Spleen (tissue), 11 donors: ENCODE results near the gene UCKL1. TPM values are rescaled to one million over a fixed set of nuclear protein-coding genes. Genes with fewer than 3 reads are reported as not detected.
A peak's percentile ranks its signal among the peaks of the same experiment; 100 is the strongest.

Source experiments
- DNase-seq: peaks from one replicate; pipeline ENCODE4 v3.0.0-alpha.2; 2020
- H3K27ac ChIP-seq, 8 donors: fragments of 200-600 bp; sonication (generic) in 7 of 8; 1 replicate in 4 of 8; 2 replicates in 4 of 8; pipeline versions ENCODE4 v1.5.0 to v1.8.0; 2016 to 2021; ENCODE audit warnings: inconsistent platforms in 4 of 8, mild to moderate bottlenecking in 4 of 8, moderate library complexity in 1 of 8
- H3K27me3 ChIP-seq, 7 donors: fragments of 200-600 bp; sonication (generic) in 6 of 7; replicated peaks in 1 of 7; 1 replicate in 4 of 7; 2 replicates in 3 of 7; pipeline versions ENCODE4 v1.5.0 to v1.8.0; 2016 to 2021; ENCODE audit warnings: inconsistent platforms in 3 of 7, mild to moderate bottlenecking in 1 of 7
- H3K36me3 ChIP-seq, 6 donors: fragments of 200-600 bp; sonication (generic) in 5 of 6; 1 replicate in 4 of 6; 2 replicates in 2 of 6; pipeline versions ENCODE4 v1.5.0 to v1.8.0; 2016 to 2021; ENCODE audit warnings: inconsistent platforms in 2 of 6
- H3K4me1 ChIP-seq, 6 donors: fragments of 200-600 bp; sonication (generic) in 5 of 6; 1 replicate in 3 of 6; 2 replicates in 3 of 6; pipeline versions ENCODE4 v1.5.0 to v1.8.0; 2016 to 2021; ENCODE audit warnings: inconsistent platforms in 3 of 6
- H3K4me3 ChIP-seq, 8 donors: fragments of 200-600 bp; sonication (generic) in 7 of 8; 1 replicate in 4 of 8; 2 replicates in 4 of 8; pipeline versions ENCODE4 v1.5.0 to v1.8.0; 2016 to 2021; ENCODE audit warnings: inconsistent platforms in 4 of 8, mild to moderate bottlenecking in 4 of 8, moderate library complexity in 2 of 8
- H3K9me3 ChIP-seq, 8 donors: fragments of 200-600 bp; sonication (generic) in 7 of 8; 1 replicate in 4 of 8; 2 replicates in 4 of 8; pipeline versions ENCODE4 v1.5.0 to v1.8.0; 2016 to 2021; ENCODE audit warnings: inconsistent platforms in 4 of 8
- POLR2A ChIP-seq, 3 donors: fragments of 450-650 bp; IDR thresholded peaks; one replicate each; pipeline ENCODE4 v1.5.1; 2017; ENCODE audit warnings: antibody characterized with exemption in 3 of 3, mild to moderate bottlenecking in 1 of 3
- POLR2AphosphoS5 ChIP-seq, 3 donors: sonication (generic); formaldehyde crosslinking; IDR thresholded peaks; one replicate each; pipeline ENCODE4 v1.5.1; 2017; ENCODE audit warnings: antibody characterized with exemption in 3 of 3
- WGBS, 5 donors: extraction: QIAGEN DNeasy Blood & Tissue Kit in 3 of 5; methylation state at CpG; one replicate each; pipeline versions ENCODE4 v1.1.5 to v1.1.7; 2013 to 2018; 5-methylcytosine and 5-hydroxymethylcytosine counted together
- intact Hi-C: fragments of 100-400 bp; cut with DNase I; formaldehyde crosslinking; loops from one replicate; pipeline ENCODE4 v1.15.0; 2023; ENCODE audit warnings: low total_unique reads
- polyA plus RNA-seq, 3 donors: library from polyadenylated mRNA; stranded (reverse); fragments of 200-250 nt; gene quantifications; one replicate each; pipeline ENCODE4 v1.2.1, GENCODE V29; 2013
- total RNA-seq, 7 donors: library from RNA; depleted of rRNA in 3 of 7; stranded (reverse); fragments of >200 nt in 3 of 7; fragmentation: NEBNext Ultra II Directional in 4 of 7; extraction: Animal tissue kit (Norgen Biotek cat#: 25700) in 4 of 7; gene quantifications; one replicate each; pipeline versions ENCODE4 v1.1.0 to v1.2.1, GENCODE V29; 2016 to 2021
- TF ChIP-seq, protein P1 (sequence below), 11 experiments: fragments of 200-600 bp in 7 of 11; fragments of 450-650 bp in 4 of 11; sonication (generic) in 4 of 11; IDR thresholded peaks in 8 of 11; conservative IDR thresholded peaks in 3 of 11; 1 replicate in 7 of 11; 2 replicates in 4 of 11; pipeline versions ENCODE4 v1.4.0 to v1.8.0; 2016 to 2021; ENCODE audit warnings: antibody characterized with exemption in 11 of 11, inconsistent platforms in 4 of 11, mild to moderate bottlenecking in 1 of 11
- donor health status: healthy with polysubstance abuse.
- donor health status: DM: no; HTN: no; CAD: no; lungs with moderate emphysema.
- donor health status: DM: no; HTN: no; CAD: no.
- donor health status: Bipolar disorder and iron deficiency.
- donor health status: healthy.
- donor health status: DM: no; HTN: no; CAD: no.
- donor health status: DM: yes; HTN: yes; CAD: no.

The UCKL1 gene
- total and polyA plus RNA-seq, 10 donors = 34.2 to 68.0 (median 49.1) TPM

DNA sequence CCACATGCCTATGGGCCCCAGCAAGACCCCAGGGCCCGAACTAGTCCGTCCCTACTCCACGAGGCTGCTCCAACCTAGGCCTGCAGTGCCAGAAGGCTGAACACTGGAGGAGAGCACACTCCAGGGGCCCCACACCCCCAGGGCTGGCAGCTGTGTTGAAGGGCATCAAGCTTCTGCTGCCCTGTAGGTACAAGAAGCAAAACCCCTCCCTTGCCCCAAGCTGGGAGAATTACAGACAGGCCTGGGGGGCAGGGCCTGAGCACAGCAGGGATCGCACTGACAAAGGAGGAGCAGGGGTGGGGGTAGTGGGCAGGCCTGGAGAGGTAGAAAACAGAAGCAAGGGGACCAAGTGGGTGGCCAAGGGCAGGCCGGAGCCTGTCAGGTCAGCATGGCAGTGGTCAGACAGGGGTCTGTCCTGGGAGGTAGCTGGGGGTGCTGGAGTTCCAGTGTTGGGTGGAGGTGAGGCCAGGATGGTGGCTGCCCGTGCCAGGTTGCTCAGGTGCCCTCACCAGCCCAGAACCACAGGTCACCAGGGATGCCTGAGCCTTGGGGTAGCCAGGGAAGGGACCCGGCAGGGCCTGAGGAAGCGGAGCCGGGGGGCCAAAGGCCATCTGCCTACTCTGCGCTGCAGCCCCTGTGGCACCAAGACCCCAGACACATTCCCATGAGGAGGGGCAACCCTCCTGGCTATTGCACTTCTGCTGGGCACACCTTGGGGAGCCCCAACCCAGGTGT lies 2.9 kb upstream of the UCKL1 start:
- intact Hi-C loops = no loop called here
- Histone ChIP-seq H3K27me3 (no peaks in the 10 kb centered on the region), H3K4me3 (no peak overlapping the region), H3K27ac (no peak overlapping the region), H3K36me3 (peaks cover 0 to 57% (median 45%) of the 10 kb centered on the region in 6 donors), H3K4me1 (peaks cover 17 to 40% (median 33%) of the 10 kb centered on the region in 6 donors), H3K9me3 (no peaks in the 10 kb centered on the region)
- TF ChIP-seq POLR2A (IDR thresholded peaks at IDR 0.05) (no peak), POLR2AphosphoS5 (IDR thresholded peaks at IDR 0.05) (no peak)
- TF ChIP-seq, protein P1, sequence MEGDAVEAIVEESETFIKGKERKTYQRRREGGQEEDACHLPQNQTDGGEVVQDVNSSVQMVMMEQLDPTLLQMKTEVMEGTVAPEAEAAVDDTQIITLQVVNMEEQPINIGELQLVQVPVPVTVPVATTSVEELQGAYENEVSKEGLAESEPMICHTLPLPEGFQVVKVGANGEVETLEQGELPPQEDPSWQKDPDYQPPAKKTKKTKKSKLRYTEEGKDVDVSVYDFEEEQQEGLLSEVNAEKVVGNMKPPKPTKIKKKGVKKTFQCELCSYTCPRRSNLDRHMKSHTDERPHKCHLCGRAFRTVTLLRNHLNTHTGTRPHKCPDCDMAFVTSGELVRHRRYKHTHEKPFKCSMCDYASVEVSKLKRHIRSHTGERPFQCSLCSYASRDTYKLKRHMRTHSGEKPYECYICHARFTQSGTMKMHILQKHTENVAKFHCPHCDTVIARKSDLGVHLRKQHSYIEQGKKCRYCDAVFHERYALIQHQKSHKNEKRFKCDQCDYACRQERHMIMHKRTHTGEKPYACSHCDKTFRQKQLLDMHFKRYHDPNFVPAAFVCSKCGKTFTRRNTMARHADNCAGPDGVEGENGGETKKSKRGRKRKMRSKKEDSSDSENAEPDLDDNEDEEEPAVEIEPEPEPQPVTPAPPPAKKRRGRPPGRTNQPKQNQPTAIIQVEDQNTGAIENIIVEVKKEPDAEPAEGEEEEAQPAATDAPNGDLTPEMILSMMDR (IDR thresholded peaks at IDR 0.05 in 8 of 11, conservative IDR thresholded peaks at IDR 0.05 in 3 of 11) = no peak
- WGBS, 5 donors = 84 to 94% (median 90%) methylated on average over 7 to 10 of the region's 10 CpGs
- no peak for DNase-seq

DNA sequence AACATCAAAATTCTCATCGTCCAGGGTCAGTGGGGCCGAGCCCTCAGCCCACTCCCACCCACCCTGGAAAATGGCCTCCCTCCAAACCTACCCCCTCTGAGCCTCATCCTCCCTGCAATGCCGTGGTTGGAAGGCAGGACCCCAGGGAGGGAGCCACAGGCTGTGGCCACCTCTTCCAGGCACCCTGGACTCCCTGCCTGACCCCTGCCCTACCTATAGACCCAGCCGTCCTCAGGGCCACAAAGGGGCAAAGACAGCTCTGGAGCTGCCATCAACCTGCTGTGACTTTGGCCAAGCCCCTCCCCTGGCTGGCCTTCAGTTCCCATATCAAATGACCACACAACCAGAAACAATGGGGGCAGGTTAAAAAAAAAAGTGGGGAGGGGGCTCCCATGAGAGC lies 2.3 kb upstream of the UCKL1 start:
- Histone ChIP-seq H3K27me3 (no peaks in the 10 kb centered on the region), H3K27ac (peak overlapping the region in 2 of 8 donors; percentile 93 to 96), H3K4me1 (peaks cover 24 to 47% (median 40%) of the 10 kb centered on the region in 6 donors), H3K4me3 (no peak overlapping the region), H3K36me3 (peaks cover 0 to 51% (median 39%) of the 10 kb centered on the region in 6 donors), H3K9me3 (no peaks in the 10 kb centered on the region)
- WGBS, 5 donors = 80 to 88% (median 81%) methylated on average over 3 to 4 of the region's 4 CpGs
- TF ChIP-seq POLR2A (IDR thresholded peaks at IDR 0.05) (no peak), POLR2AphosphoS5 (IDR thresholded peaks at IDR 0.05) (no peak)
- TF ChIP-seq, protein P1 (IDR thresholded peaks at IDR 0.05 in 8 of 11, conservative IDR thresholded peaks at IDR 0.05 in 3 of 11) = no peak
- DNase-seq = no peak
- intact Hi-C loops = no loop called here

DNA sequence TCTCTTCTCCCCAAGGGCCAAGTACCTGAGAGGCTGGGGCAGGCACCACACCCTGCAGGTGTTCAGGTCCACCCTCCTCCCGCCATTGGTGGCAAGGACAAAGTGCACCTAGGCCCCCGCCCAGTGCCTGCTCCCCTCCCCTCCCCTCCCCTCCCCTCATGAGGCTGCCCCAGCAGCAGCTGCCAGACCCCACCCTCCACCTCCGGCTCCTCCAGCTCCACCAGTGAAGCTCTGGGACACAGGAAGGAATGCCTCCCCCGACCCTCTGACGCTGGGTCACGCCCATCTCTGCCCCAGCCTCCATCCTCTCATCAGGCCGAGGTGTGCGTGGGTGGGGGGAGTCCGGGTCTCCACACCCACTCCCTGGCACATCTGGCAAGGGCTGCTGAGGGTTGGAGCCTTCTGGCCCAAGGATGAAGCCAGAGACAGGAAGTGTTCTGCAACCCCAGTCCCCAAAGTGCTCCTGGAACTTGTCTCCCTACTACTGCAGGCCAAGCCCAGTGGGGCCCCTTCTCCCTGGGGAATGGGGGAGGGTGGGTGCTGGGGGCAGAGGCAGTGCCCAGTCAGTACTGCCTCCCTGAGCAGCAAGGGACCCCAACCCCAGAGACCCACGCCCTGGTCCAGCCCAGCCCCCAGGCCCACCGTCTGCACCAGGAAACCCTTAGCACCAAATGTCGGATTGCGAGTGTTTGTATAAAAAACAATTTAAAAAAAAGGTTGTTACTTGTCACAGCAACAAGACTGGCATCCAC lies 1.6 kb upstream of the UCKL1 start:
- H3K4me1 ChIP-seq = peaks cover 25 to 53% (median 45%) of the 10 kb centered on the region in 6 donors
- H3K27ac ChIP-seq = peak overlapping the region in 5 of 8 donors; percentile 65 to 96 (median 92)
- intact Hi-C loops = no loop called here
- H3K36me3 ChIP-seq = peaks cover 0 to 47% (median 33%) of the 10 kb centered on the region in 6 donors
- H3K27me3 ChIP-seq = no peaks in the 10 kb centered on the region
- H3K9me3 ChIP-seq = no peaks in the 10 kb centered on the region
- peak overlapping the region in 2 of 8 donors; percentile 96 to 99 for H3K4me3 ChIP-seq
- peak; percentile 79 for DNase-seq
- 47 to 64% (median 55%) methylated on average over 11 to 13 of the region's 13 CpGs for WGBS, 5 donors
- TF ChIP-seq POLR2A (IDR thresholded peaks at IDR 0.05) (no peak), POLR2AphosphoS5 (IDR thresholded peaks at IDR 0.05) (peak in 1 of 3 donors; percentile 17)
- TF ChIP-seq, protein P1 (IDR thresholded peaks at IDR 0.05 in 8 of 11, conservative IDR thresholded peaks at IDR 0.05 in 3 of 11) = no peak
